H9 (cell line): ENCODE results near the gene FBXL13. TPM values are rescaled to one million over a fixed set of nuclear protein-coding genes. Genes with fewer than 3 reads are reported as not detected.

Experiments used
- DNase-seq: peaks from one replicate; pipeline ENCODE4 v3.0.0-alpha.2; 2017
- H2AFZ ChIP-seq: one replicate; pipeline ENCODE4 v1.6.1; 2013; ENCODE audit warnings: mild to moderate bottlenecking, low read length, control low read depth, moderate library complexity
- H2AK5ac ChIP-seq: 2 replicates; pipeline ENCODE4 v1.6.1; 2013; ENCODE audit warnings: low read length, control low read depth, mixed read lengths; ENCODE audit not compliant: insufficient read length
- H2BK120ac ChIP-seq: one replicate; pipeline ENCODE4 v1.6.1; 2013; ENCODE audit warnings: low read depth, mild to moderate bottlenecking, low read length, control low read depth, inconsistent platforms; ENCODE audit not compliant: poor library complexity, severe bottlenecking
- H2BK12ac ChIP-seq: 2 replicates; pipeline ENCODE4 v1.6.1; 2013; ENCODE audit warnings: low read length, control low read depth, mixed read lengths, low read depth; ENCODE audit not compliant: insufficient read length
- H2BK15ac ChIP-seq: 2 replicates; pipeline ENCODE4 v1.6.1; 2013; ENCODE audit warnings: low read depth, low read length, control low read depth
- H2BK20ac ChIP-seq: one replicate; pipeline ENCODE4 v1.6.1; 2013; ENCODE audit warnings: low read depth, mild to moderate bottlenecking, low read length, control low read depth, inconsistent platforms; ENCODE audit not compliant: poor library complexity, severe bottlenecking
- H2BK5ac ChIP-seq: 2 replicates; pipeline ENCODE4 v1.6.1; 2013; ENCODE audit warnings: low read length, control low read depth, mixed read lengths; ENCODE audit not compliant: insufficient read length
- H3K14ac ChIP-seq: 2 replicates; pipeline ENCODE4 v1.6.1; 2013; ENCODE audit warnings: low read length, control low read depth; ENCODE audit not compliant: insufficient read depth
- H3K18ac ChIP-seq: 2 replicates; pipeline ENCODE4 v1.6.1; 2013; ENCODE audit warnings: low read depth, mild to moderate bottlenecking, mixed read lengths, low read length, control low read depth; ENCODE audit not compliant: insufficient read length
- H3K23ac ChIP-seq: 2 replicates; pipeline ENCODE4 v1.6.1; 2013; ENCODE audit warnings: low read length, control low read depth, mixed read lengths, low read depth; ENCODE audit not compliant: insufficient read length
- H3K23me2 ChIP-seq: 2 replicates; pipeline ENCODE4 v1.6.1; 2013; ENCODE audit warnings: low read depth, mild to moderate bottlenecking, mixed read lengths, low read length, control low read depth; ENCODE audit not compliant: insufficient read length, poor library complexity, severe bottlenecking
- H3K27ac ChIP-seq: 2 replicates; pipeline ENCODE4 v1.5.1; 2013; ENCODE audit warnings: low read length, control low read depth, mixed read lengths, low read depth; ENCODE audit not compliant: insufficient read length
- H3K27me3 ChIP-seq: 2 replicates; pipeline ENCODE4 v1.6.1; 2013; ENCODE audit warnings: low read length, control low read depth, inconsistent platforms; ENCODE audit not compliant: insufficient read depth
- H3K4ac ChIP-seq: 2 replicates; pipeline ENCODE4 v1.6.1; 2013; ENCODE audit warnings: low read depth, mild to moderate bottlenecking, control low read depth, inconsistent platforms, low read length, moderate library complexity
- H3K4me1 ChIP-seq: 2 replicates; pipeline ENCODE4 v1.6.1; 2013; ENCODE audit warnings: low read length, control low read depth, inconsistent platforms; ENCODE audit not compliant: insufficient read depth
- H3K4me2 ChIP-seq: 2 replicates; pipeline ENCODE4 v1.6.1; 2013; ENCODE audit warnings: low read length, control low read depth, mixed read lengths; ENCODE audit not compliant: insufficient read length, insufficient read depth
- H3K56ac ChIP-seq: 2 replicates; pipeline ENCODE4 v1.6.1; 2013; ENCODE audit warnings: low read depth, mild to moderate bottlenecking, mixed read lengths, low read length, control low read depth; ENCODE audit not compliant: insufficient read length
- H3K79me1 ChIP-seq: 2 replicates; pipeline ENCODE4 v1.6.1; 2013; ENCODE audit warnings: low read depth, mild to moderate bottlenecking, moderate library complexity, low read length, control low read depth, inconsistent platforms; ENCODE audit not compliant: insufficient read depth, poor library complexity, severe bottlenecking
- H3K79me2 ChIP-seq: 2 replicates; pipeline ENCODE4 v1.6.1; 2013; ENCODE audit warnings: low read length, control low read depth, inconsistent platforms; ENCODE audit not compliant: insufficient read depth
- H3K9ac ChIP-seq: 2 replicates; pipeline ENCODE4 v1.6.1; 2013; ENCODE audit warnings: low read length, control low read depth, mixed read lengths; ENCODE audit not compliant: insufficient read length; ENCODE audit errors: extremely low read depth
- H3K9me3 ChIP-seq: one replicate; pipeline ENCODE4 v1.6.1; 2013; ENCODE audit warnings: low read depth, low read length, inconsistent platforms; ENCODE audit not compliant: control insufficient read depth
- H3T11ph ChIP-seq: one replicate; pipeline ENCODE4 v1.6.1; 2013; ENCODE audit warnings: mild to moderate bottlenecking, low read length, control low read depth, inconsistent platforms
- H4K20me1 ChIP-seq: one replicate; pipeline ENCODE4 v1.6.1; 2013; ENCODE audit not compliant: control insufficient read depth, insufficient read length, insufficient read depth
- H4K5ac ChIP-seq: 2 replicates; pipeline ENCODE4 v1.6.1; 2013; ENCODE audit warnings: low read depth, mild to moderate bottlenecking, mixed read lengths, low read length, control low read depth; ENCODE audit not compliant: insufficient read length
- H4K8ac ChIP-seq: replicated peaks from 2 replicates; pipeline ENCODE4 v1.6.1; 2013; ENCODE audit warnings: low read length, control low read depth, mixed read lengths, low read depth; ENCODE audit not compliant: insufficient read length
- H4K91ac ChIP-seq: 2 replicates; pipeline ENCODE4 v1.6.1; 2013; ENCODE audit warnings: low read depth, mild to moderate bottlenecking, moderate library complexity, mixed read lengths, low read length, control low read depth; ENCODE audit not compliant: insufficient read length
- H3K27ac Mint-ChIP-seq, 3 experiments: 2 replicates in 2 of 3; 3 replicates in 1 of 3; pipeline ENCODE4 v1.8.0; 2020 to 2021; ENCODE audit warnings: mixed read lengths in 3 of 3, mild to moderate bottlenecking in 1 of 3, moderate library complexity in 1 of 3
- H3K27me3 Mint-ChIP-seq: 2 replicates; pipeline ENCODE4 v1.8.0; 2021; ENCODE audit warnings: low read depth, mild to moderate bottlenecking, moderate library complexity, mixed read lengths
- H3K36me3 Mint-ChIP-seq, 3 experiments: 2 replicates in 2 of 3; 3 replicates in 1 of 3; pipeline ENCODE4 v1.8.0; 2020 to 2021; ENCODE audit warnings: low read depth in 3 of 3, mixed read lengths in 3 of 3; ENCODE audit not compliant: insufficient read depth in 1 of 3
- H3K4me1 Mint-ChIP-seq, 2 experiments: 2 replicates each; pipeline ENCODE4 v1.8.0; 2020; ENCODE audit warnings: mixed read lengths in 2 of 2
- H3K4me3 Mint-ChIP-seq, 2 experiments: 2 replicates in 1 of 2; 3 replicates in 1 of 2; pipeline ENCODE4 v1.8.0; 2020 to 2021; ENCODE audit warnings: mild to moderate bottlenecking in 2 of 2, mixed read lengths in 2 of 2, moderate library complexity in 1 of 2
- H3K9me3 Mint-ChIP-seq, 2 experiments: 2 replicates in 1 of 2; 3 replicates in 1 of 2; pipeline ENCODE4 v1.8.0; 2020; ENCODE audit warnings: mild to moderate bottlenecking in 2 of 2, mixed read lengths in 2 of 2, moderate library complexity in 1 of 2
- WGBS: extraction: QIAGEN DNeasy Blood & Tissue Kit; methylation state at CpG from one replicate; pipeline ENCODE4 v1.1.7; 2013; ENCODE audit warnings: missing lambda C conversion rate, low lambda C conversion rate, mixed read lengths; ENCODE audit not compliant: insufficient read length; ENCODE audit errors: extremely low coverage; 5-methylcytosine and 5-hydroxymethylcytosine counted together
- total RNA-seq: library from RNA; stranded (reverse); gene quantifications from 2 replicates; pipeline ENCODE4 v1.2.1, GENCODE V29; 2021
- TF ChIP-seq, protein P1 (sequence below): fragments of 200-600 bp; sonication (generic); conservative IDR thresholded peaks from 3 replicates; pipeline ENCODE4 v1.8.0; 2021; ENCODE audit warnings: antibody characterized with exemption, mild to moderate bottlenecking

The FBXL13 gene
- total RNA-seq, 1 experiment from 2014 or later: 4.4 TPM

DNA sequence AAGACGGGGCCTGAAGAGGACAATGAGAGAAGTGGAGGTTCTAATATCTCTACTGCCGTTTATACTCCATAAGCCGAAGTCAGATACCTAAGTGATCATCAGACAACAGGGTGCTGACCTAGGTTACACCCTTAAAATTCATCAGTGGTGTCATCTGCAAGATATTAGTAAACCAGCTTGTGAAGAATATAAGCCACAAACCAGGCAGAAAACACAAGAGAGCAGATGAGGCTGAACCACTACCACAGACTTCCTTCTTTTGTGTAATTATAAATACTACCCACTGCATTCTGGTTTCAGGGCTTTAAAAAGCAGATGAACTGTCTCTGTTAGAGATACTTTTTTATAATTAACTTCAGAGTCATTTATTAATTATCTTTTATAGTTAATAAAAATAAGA is 230.7 kb downstream of the FBXL13 start:
- TF ChIP-seq, protein P1, sequence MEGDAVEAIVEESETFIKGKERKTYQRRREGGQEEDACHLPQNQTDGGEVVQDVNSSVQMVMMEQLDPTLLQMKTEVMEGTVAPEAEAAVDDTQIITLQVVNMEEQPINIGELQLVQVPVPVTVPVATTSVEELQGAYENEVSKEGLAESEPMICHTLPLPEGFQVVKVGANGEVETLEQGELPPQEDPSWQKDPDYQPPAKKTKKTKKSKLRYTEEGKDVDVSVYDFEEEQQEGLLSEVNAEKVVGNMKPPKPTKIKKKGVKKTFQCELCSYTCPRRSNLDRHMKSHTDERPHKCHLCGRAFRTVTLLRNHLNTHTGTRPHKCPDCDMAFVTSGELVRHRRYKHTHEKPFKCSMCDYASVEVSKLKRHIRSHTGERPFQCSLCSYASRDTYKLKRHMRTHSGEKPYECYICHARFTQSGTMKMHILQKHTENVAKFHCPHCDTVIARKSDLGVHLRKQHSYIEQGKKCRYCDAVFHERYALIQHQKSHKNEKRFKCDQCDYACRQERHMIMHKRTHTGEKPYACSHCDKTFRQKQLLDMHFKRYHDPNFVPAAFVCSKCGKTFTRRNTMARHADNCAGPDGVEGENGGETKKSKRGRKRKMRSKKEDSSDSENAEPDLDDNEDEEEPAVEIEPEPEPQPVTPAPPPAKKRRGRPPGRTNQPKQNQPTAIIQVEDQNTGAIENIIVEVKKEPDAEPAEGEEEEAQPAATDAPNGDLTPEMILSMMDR: no peak
- Histone ChIP-seq H3K14ac (no peak overlapping the region), H3K18ac (no peak overlapping the region), H2BK20ac (no peak overlapping the region), H3K79me2 (no peaks in the 10 kb centered on the region), H2AK5ac (no peak overlapping the region), H4K20me1 (no peaks in the 10 kb centered on the region), H2AFZ (no peak overlapping the region), H2BK5ac (no peak overlapping the region), H3K9me3 (no peaks in the 10 kb centered on the region), H3T11ph (no peak overlapping the region), H3K23me2 (no peaks in the 10 kb centered on the region), H3K4ac (no peak overlapping the region), H3K4me2 (no peak overlapping the region), H3K9ac (no peak overlapping the region), H4K8ac (no peak overlapping the region), H2BK15ac (no peak overlapping the region), H2BK120ac (no peak overlapping the region), H4K5ac (no peak overlapping the region), H3K23ac (no peak overlapping the region), H3K27ac (no peak overlapping the region), H2BK12ac (no peak overlapping the region), H4K91ac (no peak overlapping the region), H3K79me1 (no peaks in the 10 kb centered on the region), H3K56ac (no peak overlapping the region), H3K4me1 (no peaks in the 10 kb centered on the region), H3K27me3 (no peaks in the 10 kb centered on the region)
- Mint-ChIP-seq H3K36me3 (no peaks in the 10 kb centered on the region), H3K4me3 (no peak overlapping the region), H3K27me3 (no peaks in the 10 kb centered on the region), H3K9me3 (no peaks in the 10 kb centered on the region), H3K27ac (no peak overlapping the region), H3K4me1 (no peaks in the 10 kb centered on the region)
- WGBS: no CpG with 5 or more reads among the region's 3 CpGs
- no peak for DNase-seq
